GM19468 (cell line): ENCODE data around the gene PIP4K2B.

ENCODE experiments used
- ATAC-seq: cut with Tn5 transposase; IDR thresholded peaks from one replicate; pipeline ENCODE4 v1.9.1; 2021; ENCODE audit warnings: mild to moderate bottlenecking, moderate library complexity, moderate number of reproducible peaks; ENCODE audit not compliant: unreplicated experiment; ENCODE audit errors: extremely low read depth

Gene PIP4K2B

GRCh38 chr17:38746849-38747462, 52.4 kb downstream of the PIP4K2B start:
- ATAC-seq: no peak

- ATAC-seq: no peak
Measured at GRCh38 chr17:38746004-38746848, 53.1 kb downstream of the PIP4K2B start.

- ATAC-seq: no peak
Measured at GRCh38 chr17:38745545-38745944, 53.8 kb downstream of the PIP4K2B start.

- no peak for ATAC-seq
Measured at GRCh38 chr17:38743556-38744171, 55.7 kb downstream of the PIP4K2B start.

- ATAC-seq: no peak
Measured at GRCh38 chr17:38742411-38743308, 56.7 kb downstream of the PIP4K2B start.

GRCh38 chr17:38741921-38742410, 57.4 kb downstream of the PIP4K2B start:
- no peak for ATAC-seq

GRCh38 chr17:38741461-38741860, 57.9 kb downstream of the PIP4K2B start:
- ATAC-seq: no peak

GRCh38 chr17:38740806-38741205, 58.5 kb downstream of the PIP4K2B start:
- no peak for ATAC-seq

GRCh38 chr17:38740044-38740443, 59.3 kb downstream of the PIP4K2B start:
- no peak for ATAC-seq

GRCh38 chr17:38739305-38739704, 60.1 kb downstream of the PIP4K2B start:
- no peak for ATAC-seq

GRCh38 chr17:38738686-38739085, 60.7 kb downstream of the PIP4K2B start:
- no peak for ATAC-seq

- no peak for ATAC-seq
Measured at GRCh38 chr17:38738007-38738662, 61.2 kb downstream of the PIP4K2B start.

- no peak for ATAC-seq
Measured at GRCh38 chr17:38735161-38735997, 64.0 kb downstream of the PIP4K2B start.

GRCh38 chr17:38733982-38734973, 65.1 kb downstream of the PIP4K2B start:
- ATAC-seq: no peak

- no peak for ATAC-seq
Measured at GRCh38 chr17:38733282-38733981, 65.9 kb downstream of the PIP4K2B start.

GRCh38 chr17:38732376-38733281, 66.7 kb downstream of the PIP4K2B start:
- no peak for ATAC-seq
